Glutamatergic neuron (in vitro differentiated cells): ENCODE results near the gene STMN3. TPM values are rescaled to one million over a fixed set of nuclear protein-coding genes. Genes with fewer than 3 reads are reported as not detected.
"Not testable (repeated sequence)": the region's sequence is repeated elsewhere in the genome, so short reads cannot be mapped to it uniquely, and the experiment has no call there.

Experiments used
- DNase-seq: peaks from one replicate; pipeline ENCODE4 v3.0.0; 2022
- H3K27ac Mint-ChIP-seq: one replicate; pipeline ENCODE4 v1.8.0; 2020; ENCODE audit warnings: mild to moderate bottlenecking, mixed read lengths, inconsistent platforms; ENCODE audit not compliant: unreplicated experiment
- H3K27me3 Mint-ChIP-seq: one replicate; pipeline ENCODE4 v1.8.0; 2020; ENCODE audit warnings: mild to moderate bottlenecking, moderate library complexity, mixed read lengths, inconsistent platforms; ENCODE audit not compliant: unreplicated experiment
- H3K36me3 Mint-ChIP-seq: one replicate; pipeline ENCODE4 v1.8.0; 2020; ENCODE audit warnings: mild to moderate bottlenecking, mixed read lengths, inconsistent platforms; ENCODE audit not compliant: unreplicated experiment
- H3K4me1 Mint-ChIP-seq: one replicate; pipeline ENCODE4 v1.8.0; 2020; ENCODE audit warnings: mild to moderate bottlenecking, low read depth, mixed read lengths, inconsistent platforms; ENCODE audit not compliant: unreplicated experiment
- H3K4me3 Mint-ChIP-seq: one replicate; pipeline ENCODE4 v1.8.0; 2020; ENCODE audit warnings: mild to moderate bottlenecking, mixed read lengths, inconsistent platforms; ENCODE audit not compliant: unreplicated experiment
- H3K9me3 Mint-ChIP-seq: one replicate; pipeline ENCODE4 v1.8.0; 2020; ENCODE audit warnings: mild to moderate bottlenecking, moderate library complexity, mixed read lengths, inconsistent platforms; ENCODE audit not compliant: unreplicated experiment
- total RNA-seq: library from RNA; stranded (reverse); fragmentation: NEBNext Ultra II Directional; extraction: Animal tissue kit (Norgen Biotek cat#: 25700); gene quantifications from one replicate; pipeline ENCODE4 v1.2.1, GENCODE V29; 2021; ENCODE audit not compliant: unreplicated experiment
- TF ChIP-seq, protein P1 (sequence below): fragments of 200-600 bp; sonication (generic); IDR thresholded peaks from one replicate; pipeline ENCODE4 v1.5.0; 2021; ENCODE audit not compliant: partially characterized antibody, unreplicated experiment

Gene STMN3
- total RNA-seq, 1 donor from 2014 or later = 459 TPM

DNA sequence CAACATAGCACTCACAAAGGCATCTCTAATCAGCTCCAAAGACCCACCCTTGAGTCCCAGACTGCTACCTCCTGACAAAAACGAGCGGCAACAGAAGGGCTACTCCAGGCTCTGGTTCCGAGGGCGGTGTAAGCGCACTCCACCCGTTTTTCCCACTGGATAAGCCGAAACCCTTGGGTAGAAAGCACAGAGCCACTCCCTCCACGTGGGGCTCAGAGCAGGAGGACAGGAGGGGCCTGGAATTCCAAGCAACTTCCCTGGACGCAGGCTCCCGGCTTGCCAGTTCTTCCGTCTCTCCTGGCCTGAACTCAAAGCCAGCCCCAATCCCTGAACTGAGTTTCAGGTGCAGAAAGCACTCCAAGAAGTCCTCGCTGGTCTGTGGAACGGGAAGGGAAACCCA, 33.7 kb downstream of the STMN3 start:
- H3K9me3 Mint-ChIP-seq = peaks cover 5% of the 10 kb centered on the region
- H3K27me3 Mint-ChIP-seq = peaks cover 8% of the 10 kb centered on the region
- H3K4me3 Mint-ChIP-seq = no peak overlapping the region
- peaks cover 3% of the 10 kb centered on the region for H3K4me1 Mint-ChIP-seq
- TF ChIP-seq, protein P1, sequence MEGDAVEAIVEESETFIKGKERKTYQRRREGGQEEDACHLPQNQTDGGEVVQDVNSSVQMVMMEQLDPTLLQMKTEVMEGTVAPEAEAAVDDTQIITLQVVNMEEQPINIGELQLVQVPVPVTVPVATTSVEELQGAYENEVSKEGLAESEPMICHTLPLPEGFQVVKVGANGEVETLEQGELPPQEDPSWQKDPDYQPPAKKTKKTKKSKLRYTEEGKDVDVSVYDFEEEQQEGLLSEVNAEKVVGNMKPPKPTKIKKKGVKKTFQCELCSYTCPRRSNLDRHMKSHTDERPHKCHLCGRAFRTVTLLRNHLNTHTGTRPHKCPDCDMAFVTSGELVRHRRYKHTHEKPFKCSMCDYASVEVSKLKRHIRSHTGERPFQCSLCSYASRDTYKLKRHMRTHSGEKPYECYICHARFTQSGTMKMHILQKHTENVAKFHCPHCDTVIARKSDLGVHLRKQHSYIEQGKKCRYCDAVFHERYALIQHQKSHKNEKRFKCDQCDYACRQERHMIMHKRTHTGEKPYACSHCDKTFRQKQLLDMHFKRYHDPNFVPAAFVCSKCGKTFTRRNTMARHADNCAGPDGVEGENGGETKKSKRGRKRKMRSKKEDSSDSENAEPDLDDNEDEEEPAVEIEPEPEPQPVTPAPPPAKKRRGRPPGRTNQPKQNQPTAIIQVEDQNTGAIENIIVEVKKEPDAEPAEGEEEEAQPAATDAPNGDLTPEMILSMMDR = no peak
- peaks cover 6% of the 10 kb centered on the region for H3K36me3 Mint-ChIP-seq
- no peak overlapping the region for H3K27ac Mint-ChIP-seq
- DNase-seq = peak; percentile 5

DNA sequence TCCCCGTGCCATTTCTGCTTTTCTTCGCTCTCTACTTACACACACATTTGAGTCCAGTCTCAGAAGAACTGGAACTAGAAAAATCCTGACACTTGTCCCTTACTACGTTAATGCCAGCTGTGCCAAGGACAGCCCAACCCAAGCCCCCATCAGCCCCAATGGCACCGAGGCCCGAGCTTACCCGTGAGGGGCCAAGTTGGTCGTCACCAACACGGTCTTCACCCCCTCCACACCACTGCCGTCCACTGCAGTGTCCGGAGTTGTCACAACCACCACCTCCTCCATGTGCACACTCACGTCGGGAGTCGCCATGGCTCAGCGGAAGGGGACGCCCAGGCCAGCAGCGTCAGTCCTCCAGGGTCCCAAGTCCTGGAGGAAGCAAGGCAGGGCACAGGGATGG, 34.1 kb downstream of the STMN3 start:
- Mint-ChIP-seq H3K4me1 (peaks cover 3% of the 10 kb centered on the region), H3K4me3 (no peak overlapping the region), H3K27me3 (peaks cover 8% of the 10 kb centered on the region), H3K36me3 (peaks cover 7% of the 10 kb centered on the region), H3K9me3 (peaks cover 5% of the 10 kb centered on the region), H3K27ac (no peak overlapping the region)
- DNase-seq = no peak
- TF ChIP-seq, protein P1 = no peak

DNA sequence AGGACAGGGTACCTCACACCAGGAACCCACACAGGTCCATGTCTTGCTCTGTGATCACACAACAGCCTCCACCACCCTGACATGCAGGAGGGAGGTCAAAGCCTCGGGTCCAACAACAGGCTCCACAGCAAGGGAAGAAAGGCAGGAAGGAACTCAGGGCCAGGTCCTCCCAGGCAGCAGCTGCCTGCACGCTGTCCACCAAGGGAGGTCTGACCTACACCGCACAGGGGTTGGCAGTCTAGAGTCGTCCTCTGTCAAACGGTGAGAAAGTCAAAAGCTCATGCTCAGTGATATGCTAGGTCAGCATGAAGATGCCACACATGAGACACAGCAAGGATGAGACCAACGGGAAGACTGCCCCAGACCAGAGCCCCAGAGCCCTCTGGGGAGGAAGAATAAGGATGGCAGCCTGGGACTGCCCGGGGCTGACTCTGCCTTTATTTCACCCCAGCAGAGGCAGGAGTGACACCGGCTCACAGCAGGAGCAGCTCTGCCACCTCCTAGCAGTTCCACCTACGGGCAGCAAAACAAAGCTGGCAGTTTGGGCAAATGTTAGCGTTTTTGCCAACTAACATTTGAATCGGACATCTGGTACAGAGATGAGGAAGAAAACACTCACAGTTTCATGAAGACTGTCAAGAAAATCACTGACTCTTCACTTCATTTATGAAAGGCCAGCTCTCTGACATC, 34.8 kb downstream of the STMN3 start:
- Mint-ChIP-seq H3K4me1 (peaks cover 3% of the 10 kb centered on the region), H3K27me3 (peaks cover 8% of the 10 kb centered on the region), H3K36me3 (peaks cover 7% of the 10 kb centered on the region), H3K9me3 (peaks cover 6% of the 10 kb centered on the region), H3K4me3 (no peak overlapping the region), H3K27ac (no peak overlapping the region)
- TF ChIP-seq, protein P1 = no peak
- DNase-seq = peak; percentile 9

DNA sequence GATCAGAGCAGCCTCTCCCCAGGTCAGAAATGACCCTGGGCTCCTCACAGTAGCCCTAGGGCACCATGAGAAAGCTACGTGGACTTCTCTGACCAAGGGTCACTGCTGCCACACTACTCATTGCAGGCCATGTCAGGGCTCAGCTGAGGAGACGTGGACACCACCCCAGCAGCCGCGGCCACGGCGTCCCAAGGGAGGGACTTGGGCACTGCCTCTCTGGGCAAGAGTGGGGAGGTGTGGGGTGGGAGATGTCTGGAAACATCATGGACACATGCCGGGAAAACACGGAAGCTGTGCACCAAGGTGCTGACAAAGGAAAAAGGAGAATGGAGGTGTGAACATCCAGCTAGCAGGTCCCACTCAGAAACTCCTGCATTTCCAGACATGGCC, 35.4 kb downstream of the STMN3 start:
- H3K27ac Mint-ChIP-seq = no peak overlapping the region
- no peak for DNase-seq
- peaks cover 8% of the 10 kb centered on the region for H3K27me3 Mint-ChIP-seq
- TF ChIP-seq, protein P1 = no peak
- H3K4me1 Mint-ChIP-seq = peaks cover 3% of the 10 kb centered on the region
- H3K9me3 Mint-ChIP-seq = peaks cover 8% of the 10 kb centered on the region
- peaks cover 7% of the 10 kb centered on the region for H3K36me3 Mint-ChIP-seq
- no peak overlapping the region for H3K4me3 Mint-ChIP-seq

DNA sequence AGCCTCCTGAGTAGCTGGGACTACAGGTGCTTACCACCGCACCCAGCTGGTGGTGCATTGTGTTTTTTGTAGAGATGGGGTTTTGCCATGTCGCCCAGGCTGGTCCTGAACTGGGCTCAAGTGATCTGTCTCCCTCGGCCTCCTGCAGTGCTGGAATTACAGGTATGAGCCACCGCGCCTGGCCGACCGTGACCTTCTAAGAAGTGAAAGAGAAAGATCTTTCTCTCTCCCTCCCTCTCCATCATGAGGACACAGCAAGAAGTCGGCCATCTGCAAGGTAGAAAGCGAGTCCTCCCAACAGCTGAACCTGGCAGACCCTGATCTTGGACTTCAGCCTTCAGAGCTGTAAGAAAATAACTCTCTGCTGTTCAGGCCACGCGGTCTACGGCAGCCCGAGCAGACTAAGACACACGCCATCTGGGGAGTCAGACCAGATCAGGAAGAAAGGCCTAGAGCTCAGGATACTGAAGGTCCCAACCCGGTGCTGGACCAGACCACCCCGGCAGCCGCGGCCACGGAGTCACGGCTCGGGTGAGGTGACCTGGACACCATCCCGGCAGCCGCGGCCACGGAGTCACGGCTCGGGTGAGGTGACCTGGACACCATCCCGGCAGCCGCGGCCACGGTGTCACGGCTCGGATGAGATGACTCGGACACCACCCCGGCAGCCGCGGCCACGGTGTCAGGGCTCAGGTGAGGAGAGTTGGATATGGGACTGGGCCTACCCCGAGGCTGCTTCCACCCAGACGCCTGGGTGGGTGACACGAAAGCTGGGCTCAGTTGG, 35.9 kb downstream of the STMN3 start:
- Mint-ChIP-seq H3K27ac (no peak overlapping the region), H3K4me3 (no peak overlapping the region), H3K36me3 (peaks cover 7% of the 10 kb centered on the region), H3K9me3 (peaks cover 8% of the 10 kb centered on the region), H3K27me3 (peaks cover 8% of the 10 kb centered on the region), H3K4me1 (peaks cover 3% of the 10 kb centered on the region)
- no peak for DNase-seq
- TF ChIP-seq, protein P1 = no peak

DNA sequence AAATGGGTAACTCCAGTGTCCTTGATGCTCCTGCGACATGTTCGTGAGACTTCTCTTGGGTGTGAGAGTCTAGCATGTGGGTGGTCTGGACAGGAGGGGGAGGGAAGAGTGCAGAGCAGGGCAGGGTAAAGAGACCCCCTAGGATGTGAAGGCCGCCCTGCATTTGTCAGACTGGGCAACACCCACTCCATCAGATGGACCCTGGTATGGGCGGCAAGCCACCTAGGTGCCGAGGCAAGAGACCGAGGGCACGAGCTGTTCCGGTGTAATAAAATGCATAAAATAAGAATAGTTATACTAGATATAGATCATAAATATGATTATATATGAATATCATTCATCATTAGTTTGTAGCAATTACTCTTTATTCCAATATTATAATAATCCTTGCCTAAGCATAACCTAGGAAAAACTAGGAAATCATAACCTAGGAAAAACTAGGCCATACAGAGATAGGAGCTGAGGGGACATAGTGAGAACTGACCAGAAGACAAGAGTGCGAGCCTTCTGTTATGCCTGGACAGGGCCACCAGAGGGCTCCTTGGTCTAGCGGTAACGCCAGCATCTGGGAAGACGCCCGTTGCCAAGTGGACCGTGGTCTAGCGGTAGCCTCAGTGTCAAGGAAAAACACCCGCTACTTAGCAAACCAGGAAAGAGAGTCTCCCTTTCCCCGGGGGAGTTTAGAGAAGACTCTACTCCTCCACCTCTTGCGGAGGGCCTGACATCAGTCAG, 39.2 kb downstream of the STMN3 start:
- H3K36me3 Mint-ChIP-seq, H3K27me3 Mint-ChIP-seq, H3K4me1 Mint-ChIP-seq, H3K27ac Mint-ChIP-seq, H3K4me3 Mint-ChIP-seq, H3K9me3 Mint-ChIP-seq: not testable (repeated sequence)
- peak; percentile 16 for DNase-seq
